Measurements from ENCODE around the gene FAR2. TPM values are rescaled to one million over a fixed set of nuclear protein-coding genes. Genes with fewer than 3 reads are reported as not detected.

The FAR2 gene
- total RNA-seq, 2 donors from 2014 or later = 42.5 to 96.7 TPM

DNA sequence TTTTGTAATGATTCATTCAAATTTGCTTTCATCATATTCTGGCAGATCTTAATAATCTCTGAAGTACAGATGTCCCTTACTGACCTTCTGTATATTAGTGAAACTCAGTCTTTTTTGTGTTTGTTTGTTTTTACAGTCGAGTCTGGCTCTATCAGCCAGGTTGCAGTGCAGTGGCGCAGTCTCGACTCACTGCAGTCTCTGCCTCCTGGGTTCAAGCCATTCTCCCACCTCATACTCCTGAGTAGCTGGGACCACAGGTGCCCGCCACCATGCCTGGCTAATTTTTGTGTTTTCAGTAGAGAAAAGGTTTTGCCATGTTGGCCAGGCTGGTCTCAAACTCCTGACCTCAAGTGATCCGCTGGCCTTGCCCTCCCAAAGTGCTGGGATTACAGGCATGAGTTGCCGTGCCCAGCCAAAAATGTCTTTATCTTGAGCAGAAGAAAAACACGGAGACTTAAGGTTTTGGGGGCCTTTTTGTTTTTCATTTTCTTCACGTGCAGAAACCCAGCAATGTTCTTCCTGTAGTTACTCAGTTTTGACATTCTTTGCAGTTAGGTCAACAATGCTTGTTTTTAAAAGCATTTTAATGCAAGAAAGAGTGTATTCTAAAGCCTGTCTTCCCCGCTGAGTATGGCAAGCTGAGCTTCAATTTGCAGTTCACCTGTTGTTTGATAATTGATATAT, 79.5 kb downstream of the FAR2 start:
- TF ChIP-seq, protein P1, sequence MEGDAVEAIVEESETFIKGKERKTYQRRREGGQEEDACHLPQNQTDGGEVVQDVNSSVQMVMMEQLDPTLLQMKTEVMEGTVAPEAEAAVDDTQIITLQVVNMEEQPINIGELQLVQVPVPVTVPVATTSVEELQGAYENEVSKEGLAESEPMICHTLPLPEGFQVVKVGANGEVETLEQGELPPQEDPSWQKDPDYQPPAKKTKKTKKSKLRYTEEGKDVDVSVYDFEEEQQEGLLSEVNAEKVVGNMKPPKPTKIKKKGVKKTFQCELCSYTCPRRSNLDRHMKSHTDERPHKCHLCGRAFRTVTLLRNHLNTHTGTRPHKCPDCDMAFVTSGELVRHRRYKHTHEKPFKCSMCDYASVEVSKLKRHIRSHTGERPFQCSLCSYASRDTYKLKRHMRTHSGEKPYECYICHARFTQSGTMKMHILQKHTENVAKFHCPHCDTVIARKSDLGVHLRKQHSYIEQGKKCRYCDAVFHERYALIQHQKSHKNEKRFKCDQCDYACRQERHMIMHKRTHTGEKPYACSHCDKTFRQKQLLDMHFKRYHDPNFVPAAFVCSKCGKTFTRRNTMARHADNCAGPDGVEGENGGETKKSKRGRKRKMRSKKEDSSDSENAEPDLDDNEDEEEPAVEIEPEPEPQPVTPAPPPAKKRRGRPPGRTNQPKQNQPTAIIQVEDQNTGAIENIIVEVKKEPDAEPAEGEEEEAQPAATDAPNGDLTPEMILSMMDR (conservative IDR thresholded peaks at IDR 0.05) = no peak
- peak; percentile 65 for DNase-seq
- H3K27ac ChIP-seq (ENCODE audit: low read depth, low read length) = no peak overlapping the region

DNA sequence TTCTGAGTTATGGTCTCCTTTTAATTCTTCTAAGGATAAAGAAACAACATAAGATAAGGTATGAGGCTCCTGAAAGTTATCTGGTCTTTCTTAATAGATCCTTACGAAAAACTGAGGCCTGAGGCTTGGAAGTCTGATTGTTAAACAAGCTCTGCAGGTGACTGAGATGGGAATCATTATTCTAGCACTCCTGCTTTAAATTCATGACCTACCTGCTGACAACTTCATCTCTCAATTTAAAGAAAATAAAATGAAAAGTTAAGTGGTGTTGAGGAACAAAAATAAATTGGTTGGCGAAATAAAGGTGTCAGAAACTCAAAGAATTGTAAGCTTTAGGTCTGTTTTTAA, 80.1 kb downstream of the FAR2 start:
- Histone ChIP-seq H3K27me3 (ENCODE audit: control insufficient read depth, insufficient read depth, low read length, poor library complexity, severe bottlenecking) (no peaks in the 10 kb centered on the region), H3K27ac (ENCODE audit: low read depth, low read length) (no peak overlapping the region), H3K9me3 (ENCODE audit: control insufficient read depth, low read length) (peaks cover 9% of the 10 kb centered on the region), H3K36me3 (ENCODE audit: control insufficient read depth, insufficient read depth, low read length) (no peaks in the 10 kb centered on the region), H3K9ac (ENCODE audit: extremely low read depth, low read length, poor library complexity, severe bottlenecking) (no peak overlapping the region), H3K4me1 (ENCODE audit: control insufficient read depth, insufficient read depth, low read length) (peaks cover 9% of the 10 kb centered on the region), H3K4me3 (ENCODE audit: low read length) (no peak overlapping the region)
- H3K4me1 Mint-ChIP-seq = peaks cover 41% of the 10 kb centered on the region
- no peaks in the 10 kb centered on the region for H3K9me3 Mint-ChIP-seq
- no peaks in the 10 kb centered on the region for H3K27me3 Mint-ChIP-seq (ENCODE audit: insufficient read depth)
- H3K27ac Mint-ChIP-seq = peak overlapping the region; percentile 77
- H3K4me3 Mint-ChIP-seq = no peak overlapping the region
- TF ChIP-seq, protein P1 (conservative IDR thresholded peaks at IDR 0.05) = no peak
- no peaks in the 10 kb centered on the region for H3K36me3 Mint-ChIP-seq (ENCODE audit: low read depth)
- DNase-seq = no peak
- WGBS, 2 experiments (ENCODE audit: insufficient coverage in 1 of 2, insufficient read length in 1 of 2) = 69% methylated on average over 2 of the region's 2 CpGs; no CpG with 5 or more reads in 1 of the 2 experiments

More for the DNA sequence above, 79.5 kb downstream of the FAR2 start:
- Histone ChIP-seq H3K36me3 (ENCODE audit: control insufficient read depth, insufficient read depth, low read length) (no peaks in the 10 kb centered on the region), H3K4me3 (ENCODE audit: low read length) (no peak overlapping the region), H3K27me3 (ENCODE audit: control insufficient read depth, insufficient read depth, low read length, poor library complexity, severe bottlenecking) (no peaks in the 10 kb centered on the region), H3K9ac (ENCODE audit: extremely low read depth, low read length, poor library complexity, severe bottlenecking) (no peak overlapping the region), H3K4me1 (ENCODE audit: control insufficient read depth, insufficient read depth, low read length) (peaks cover 12% of the 10 kb centered on the region), H3K9me3 (ENCODE audit: control insufficient read depth, low read length) (peaks cover 9% of the 10 kb centered on the region)
- Mint-ChIP-seq H3K27ac (peak overlapping the region; percentile 77), H3K9me3 (no peaks in the 10 kb centered on the region), H3K36me3 (ENCODE audit: low read depth) (no peaks in the 10 kb centered on the region), H3K4me1 (peaks cover 46% of the 10 kb centered on the region), H3K4me3 (peak overlapping the region; percentile 8), H3K27me3 (ENCODE audit: insufficient read depth) (no peaks in the 10 kb centered on the region)
- 53 to 59% methylated on average over 7 to 9 of the region's 9 CpGs for WGBS, 2 experiments (ENCODE audit: insufficient coverage in 1 of 2, insufficient read length in 1 of 2)

GRCh38 chr12:29229937-29230336, 80.9 kb downstream of the FAR2 start:
- TF ChIP-seq, protein P1 (conservative IDR thresholded peaks at IDR 0.05) = no peak
- no peaks in the 10 kb centered on the region for H3K9me3 Mint-ChIP-seq
- no peak overlapping the region for H3K4me3 Mint-ChIP-seq
- DNase-seq = no peak
- no peaks in the 10 kb centered on the region for H3K27me3 ChIP-seq (ENCODE audit: control insufficient read depth, insufficient read depth, low read length, poor library complexity, severe bottlenecking)
- peaks cover 37% of the 10 kb centered on the region for H3K4me1 Mint-ChIP-seq
- WGBS, 2 experiments (ENCODE audit: insufficient coverage in 1 of 2, insufficient read length in 1 of 2) = 91 to 100% methylated on average over 2 to 3 of the region's 3 CpGs
- H3K27ac ChIP-seq (ENCODE audit: low read depth, low read length) = no peak overlapping the region
- H3K27me3 Mint-ChIP-seq (ENCODE audit: insufficient read depth) = no peaks in the 10 kb centered on the region
- peaks cover 9% of the 10 kb centered on the region for H3K9me3 ChIP-seq (ENCODE audit: control insufficient read depth, low read length)
- H3K36me3 Mint-ChIP-seq (ENCODE audit: low read depth) = no peaks in the 10 kb centered on the region
- H3K4me1 ChIP-seq (ENCODE audit: control insufficient read depth, insufficient read depth, low read length) = peaks cover 9% of the 10 kb centered on the region
- no peak overlapping the region for H3K9ac ChIP-seq (ENCODE audit: extremely low read depth, low read length, poor library complexity, severe bottlenecking)
- H3K27ac Mint-ChIP-seq = no peak overlapping the region
- H3K4me3 ChIP-seq (ENCODE audit: low read length) = peak overlapping the region; percentile 33
- no peaks in the 10 kb centered on the region for H3K36me3 ChIP-seq (ENCODE audit: control insufficient read depth, insufficient read depth, low read length)
